H1 (cell line): ENCODE results near the gene MRPS18C. TPM values are rescaled to one million over a fixed set of nuclear protein-coding genes. Genes with fewer than 3 reads are reported as not detected.

Experiments used
- CTCF ChIA-PET: fragments of 300-600 bp; sonication (Branson Sonifier 250); formaldehyde crosslinking; loops from one replicate; lab custom pipeline; 2021; ENCODE audit not compliant: partially characterized antibody; lab: Charles Lee
- POLR2A ChIA-PET: fragments of 300-600 bp; sonication (Branson Sonifier 250); formaldehyde crosslinking; loops from one replicate; lab custom pipeline; 2021; ENCODE audit warnings: inconsistent platforms; ENCODE audit not compliant: partially characterized antibody; lab: Charles Lee
- DNase-seq, 2 experiments: peaks; one replicate each; pipeline versions ENCODE4 v3.0.0 to v3.0.0-alpha.2; 2010 to 2022; ENCODE audit warnings: low spot score in 2 of 2, low read depth in 1 of 2, mixed read lengths in 1 of 2
- FAIRE-seq: peaks from 2 replicates; lab custom pipeline; 2011; peaks lifted over from hg19 to GRCh38; lab: Jason Lieb, UNC
- H2AFZ ChIP-seq: 2 replicates; pipeline ENCODE4 v1.8.1; 2012; ENCODE audit warnings: low read length, inconsistent platforms
- H2AK5ac ChIP-seq: 2 replicates; pipeline ENCODE4 v1.6.1; 2013; ENCODE audit warnings: low read depth, low read length
- H2BK120ac ChIP-seq: replicated peaks from 2 replicates; pipeline ENCODE3; 2013; ENCODE audit warnings: low read depth, low read length, inconsistent platforms
- H2BK12ac ChIP-seq: 2 replicates; pipeline ENCODE4 v1.6.1; 2013; ENCODE audit warnings: low read depth, low read length
- H2BK15ac ChIP-seq: 2 replicates; pipeline ENCODE4 v1.6.1; 2013; ENCODE audit warnings: low read length
- H2BK20ac ChIP-seq: 2 replicates; pipeline ENCODE4 v1.6.1; 2013; ENCODE audit warnings: low read length
- H2BK5ac ChIP-seq: 2 replicates; pipeline ENCODE4 v1.6.1; 2013; ENCODE audit warnings: low read depth, low read length
- H3K14ac ChIP-seq: 2 replicates; pipeline ENCODE4 v1.6.1; 2013; ENCODE audit warnings: inconsistent platforms; ENCODE audit not compliant: insufficient read length
- H3K18ac ChIP-seq: 2 replicates; pipeline ENCODE4 v1.6.1; 2013; ENCODE audit warnings: low read length; ENCODE audit errors: extremely low read depth
- H3K23ac ChIP-seq: 2 replicates; pipeline ENCODE4 v1.6.1; 2013; ENCODE audit warnings: inconsistent platforms; ENCODE audit not compliant: insufficient read length
- H3K23me2 ChIP-seq: 2 replicates; pipeline ENCODE4 v1.6.1; 2013; ENCODE audit warnings: low read depth, low read length
- H3K27ac ChIP-seq: 2 replicates; pipeline ENCODE4 v1.6.1; 2011; ENCODE audit warnings: low read depth, low read length, inconsistent platforms
- H3K27me3 ChIP-seq, 4 experiments: replicated peaks in 1 of 4; 1 replicate in 1 of 4; 2 replicates in 3 of 4; pipeline versions ENCODE4 v1.6.1 to v1.8.1; 2011 to 2013; ENCODE audit warnings: low read length in 3 of 4, mild to moderate bottlenecking in 3 of 4, inconsistent platforms in 2 of 4, mixed read lengths in 2 of 4, moderate library complexity in 1 of 4; ENCODE audit not compliant: control insufficient read depth in 3 of 4, insufficient read depth in 3 of 4; ENCODE audit errors: extremely low read depth in 1 of 4
- H3K36me3 ChIP-seq, 4 experiments: 2 replicates each; pipeline versions ENCODE4 v1.6.1 to v1.8.1; 2011 to 2013; ENCODE audit warnings: mild to moderate bottlenecking in 4 of 4, low read length in 3 of 4, moderate library complexity in 2 of 4, control low read depth in 1 of 4, inconsistent platforms in 1 of 4; ENCODE audit not compliant: insufficient read depth in 4 of 4, control insufficient read depth in 2 of 4
- H3K4ac ChIP-seq: replicated peaks from 2 replicates; pipeline ENCODE3; 2013; ENCODE audit warnings: low read length, low read depth, mixed read lengths, inconsistent platforms; ENCODE audit not compliant: insufficient read length
- H3K4me1 ChIP-seq, 4 experiments: replicated peaks in 1 of 4; 1 replicate in 1 of 4; 2 replicates in 3 of 4; pipeline versions ENCODE4 v1.6.1 to v1.8.1; 2011 to 2013; ENCODE audit warnings: low read length in 3 of 4, inconsistent platforms in 2 of 4, mixed read lengths in 1 of 4; ENCODE audit not compliant: insufficient read depth in 4 of 4, control insufficient read depth in 3 of 4
- H3K4me2 ChIP-seq, 2 experiments: 2 replicates each; pipeline versions ENCODE4 v1.6.1 to v1.8.1; 2011 to 2013; ENCODE audit warnings: low read depth in 2 of 2, low read length in 2 of 2, control low read depth in 1 of 2, inconsistent platforms in 1 of 2, mild to moderate bottlenecking in 1 of 2; ENCODE audit not compliant: insufficient read depth in 1 of 2
- H3K4me3 ChIP-seq, 4 experiments: fragments of 200-600, 300-600 bp in 1 of 4; sonication (generic), shearing (Covaris generic), sonication (Bioruptor Twin) in 1 of 4; 2 replicates each; pipeline versions ENCODE4 v1.5.1 to v1.8.1; 2011 to 2016; ENCODE audit warnings: low read length in 4 of 4, low read depth in 3 of 4, control low read depth in 2 of 4, inconsistent platforms in 2 of 4, mild to moderate bottlenecking in 2 of 4, mixed read lengths in 1 of 4, moderate library complexity in 1 of 4; ENCODE audit not compliant: insufficient read depth in 2 of 4; ENCODE audit errors: extremely low read depth in 1 of 4
- H3K56ac ChIP-seq: replicated peaks from 2 replicates; pipeline ENCODE3; 2013; ENCODE audit warnings: low read depth, mild to moderate bottlenecking, mixed read lengths, low read length, inconsistent platforms; ENCODE audit not compliant: insufficient read length
- H3K79me1 ChIP-seq: 2 replicates; pipeline ENCODE4 v1.6.1; 2013; ENCODE audit warnings: low read depth, low read length, control low read depth
- H3K79me2 ChIP-seq, 2 experiments: 2 replicates each; pipeline versions ENCODE4 v1.6.1 to v1.8.1; 2012 to 2013; ENCODE audit warnings: low read length in 2 of 2, mild to moderate bottlenecking in 2 of 2, inconsistent platforms in 1 of 2; ENCODE audit not compliant: insufficient read depth in 2 of 2, control insufficient read depth in 1 of 2
- H3K9ac ChIP-seq, 4 experiments: replicated peaks in 1 of 4; 1 replicate in 1 of 4; 2 replicates in 3 of 4; pipeline versions ENCODE4 v1.6.1 to v1.8.1; 2011 to 2013; ENCODE audit warnings: low read depth in 3 of 4, low read length in 3 of 4, control low read depth in 2 of 4, mild to moderate bottlenecking in 2 of 4, moderate library complexity in 2 of 4, inconsistent platforms in 1 of 4; ENCODE audit errors: extremely low read depth in 1 of 4
- H3K9me3 ChIP-seq, 2 experiments: 2 replicates each; pipeline versions ENCODE4 v1.6.1 to v1.8.1; 2012 to 2013; ENCODE audit warnings: mild to moderate bottlenecking in 2 of 2, moderate library complexity in 2 of 2, control low read depth in 1 of 2, inconsistent platforms in 1 of 2, low read depth in 1 of 2, low read length in 1 of 2, mixed read lengths in 1 of 2; ENCODE audit not compliant: insufficient read depth in 2 of 2
- H4K20me1 ChIP-seq, 2 experiments: replicated peaks in 1 of 2; 2 replicates each; pipeline versions ENCODE3 to v1.8.1; 2011 to 2013; ENCODE audit warnings: inconsistent platforms in 2 of 2, low read length in 2 of 2, mild to moderate bottlenecking in 1 of 2; ENCODE audit not compliant: insufficient read depth in 2 of 2, control insufficient read depth in 1 of 2
- H4K5ac ChIP-seq: 2 replicates; pipeline ENCODE4 v1.6.1; 2013; ENCODE audit warnings: low read length, low read depth, mixed read lengths, inconsistent platforms; ENCODE audit not compliant: insufficient read length
- H4K8ac ChIP-seq: 2 replicates; pipeline ENCODE4 v1.8.0; 2013; ENCODE audit warnings: mild to moderate bottlenecking, moderate library complexity, low read length, inconsistent platforms; ENCODE audit not compliant: insufficient read depth; ENCODE audit errors: extremely low read depth
- H4K91ac ChIP-seq: replicated peaks from 2 replicates; pipeline ENCODE3; 2013; ENCODE audit warnings: low read length, mixed read lengths, inconsistent platforms; ENCODE audit not compliant: insufficient read length
- CHD1 ChIP-seq: IDR thresholded peaks from 2 replicates; pipeline ENCODE4 v1.6.1; 2012; ENCODE audit warnings: low read depth, low read length, improper control_type of control experiment
- CREB1 ChIP-seq: IDR thresholded peaks from 2 replicates; pipeline ENCODE4 v1.6.1; 2012; ENCODE audit warnings: inconsistent platforms
- CTCF ChIP-seq, 3 experiments: IDR thresholded peaks; 1 replicate in 2 of 3; 2 replicates in 1 of 3; pipeline versions ENCODE4 v1.5.1 to v1.6.1; 2011; ENCODE audit warnings: low read length in 3 of 3, mild to moderate bottlenecking in 3 of 3, inconsistent platforms in 2 of 3, low read depth in 1 of 3, moderate library complexity in 1 of 3; ENCODE audit not compliant: insufficient read depth in 1 of 3; ENCODE audit errors: control extremely low read depth in 1 of 3
- SP1 ChIP-seq: IDR thresholded peaks from 2 replicates; pipeline ENCODE4 v1.6.1; 2011; ENCODE audit warnings: low read depth, low read length
- ZNF274 ChIP-seq: IDR thresholded peaks from 2 replicates; pipeline ENCODE4 v1.7.0; 2012; ENCODE audit warnings: low read length, borderline replicate concordance; ENCODE audit errors: extremely low read depth
- WGBS, 2 experiments: shearing (Covaris generic) in 1 of 2; methylation state at CpG; one replicate each; pipeline versions ENCODE4 v1.1.6 to v1.1.7; 2013 to 2015; ENCODE audit warnings: low lambda C conversion rate in 2 of 2, mixed read lengths in 2 of 2, inconsistent platforms in 1 of 2, low coverage in 1 of 2, missing lambda C conversion rate in 1 of 2; ENCODE audit not compliant: insufficient replicate concordance in 2 of 2, insufficient coverage in 1 of 2, insufficient read length in 1 of 2; ENCODE audit errors: extremely low coverage in 1 of 2, missing lambda C conversion rate in 1 of 2; 5-methylcytosine and 5-hydroxymethylcytosine counted together
- polyA plus RNA-seq, 7 experiments: library from polyadenylated mRNA; depleted of rRNA in 3 of 7; stranded (reverse) in 5 of 7; unstranded in 2 of 7; fragments of >200 nt in 5 of 7; fragments of 200-250 nt in 2 of 7; gene quantifications; 1 replicate in 5 of 7; 2 replicates in 1 of 7; 4 replicates in 1 of 7; pipeline versions ENCODE4 v1.2.1 to v1.2.3, GENCODE V29; 2011 to 2013; ENCODE audit warnings: missing spikeins in 2 of 7, mixed read lengths in 2 of 7
- total RNA-seq: library from RNA; stranded (reverse); fragmentation: NEBNext Ultra II Directional; extraction: Animal tissue kit (Norgen Biotek cat#: 25700); gene quantifications from 2 replicates; pipeline ENCODE4 v1.2.1, GENCODE V29; 2021

Gene MRPS18C
- total and polyA plus RNA-seq, 2 of the 8 experiments (the other 6 are each of a cell fraction or from before 2014, with no cell fraction given): 22.6 to 50.3 TPM

GRCh38 chr4:83489711-83490326, 34.0 kb downstream of the MRPS18C start:
- no peak overlapping the region for H3K14ac ChIP-seq
- no peaks in the 10 kb centered on the region for H3K79me1 ChIP-seq
- no peak overlapping the region for H2BK15ac ChIP-seq
- no peak overlapping the region for H2AK5ac ChIP-seq
- no peak overlapping the region for H3K9ac ChIP-seq
- TF ChIP-seq SP1 (no peak), CTCF (IDR thresholded peaks at IDR 0.05; ENCODE audit: control extremely low read depth in 1 of 3, insufficient read depth in 1 of 3, low read depth in 1 of 3, low read length in 3 of 3) (peak in 2 of 3 experiments; percentile 9 to 20; a peak in 2 of 4 replicates), CHD1 (no peak), CREB1 (no peak), ZNF274 (no peak)
- no peaks in the 10 kb centered on the region for H3K79me2 ChIP-seq
- no peak overlapping the region for H3K56ac ChIP-seq
- H2AFZ ChIP-seq: 0 out of 2 replicates have a peak overlapping the region, but pooled peaks have one; percentile 78
- FAIRE-seq (no peak), DNase-seq (no peak)
- peaks cover 0 to 2% (median 0%) of the 10 kb centered on the region in 4 experiments; a peak in 2 of 7 replicates for H3K4me1 ChIP-seq
- no peak overlapping the region for H2BK120ac ChIP-seq
- H3K4ac ChIP-seq: no peak overlapping the region
- no peak overlapping the region for H3K27ac ChIP-seq
- H2BK5ac ChIP-seq: no peak overlapping the region
- no peaks in the 10 kb centered on the region for H3K27me3 ChIP-seq
- H3K4me2 ChIP-seq: no peak overlapping the region
- H4K20me1 ChIP-seq: no peaks in the 10 kb centered on the region
- no peak overlapping the region for H4K8ac ChIP-seq
- 0 out of 2 replicates have a peak overlapping the region, but pooled peaks have one; percentile 29 for H2BK12ac ChIP-seq
- no peaks in the 10 kb centered on the region for H3K36me3 ChIP-seq
- CTCF ChIA-PET: interaction anchor here (0.7 to 2.5 kb wide), 15 partner anchors 10 to 164 kb away, joined by 3 to 14 read pairs (median 4); partner anchors contain the start of gene HELQ
- H3K18ac ChIP-seq: no peak overlapping the region
- no peak overlapping the region for H4K5ac ChIP-seq
- POLR2A ChIA-PET: no interaction called here
- WGBS, 2 experiments: 45% methylated on average over 1 of the region's 1 CpG; no CpG with 5 or more reads in 1 of the 2 experiments
- no peak overlapping the region for H2BK20ac ChIP-seq
- H4K91ac ChIP-seq: no peak overlapping the region
- no peaks in the 10 kb centered on the region for H3K9me3 ChIP-seq
- H3K23me2 ChIP-seq: 0 out of 2 replicates have a peak, but pooled peaks cover 3% of the 10 kb centered on the region
- H3K4me3 ChIP-seq: no peak overlapping the region
- H3K23ac ChIP-seq: no peak overlapping the region
